22Rv1 (cell line): ENCODE measurements around the gene CENPP.

Experiments
- ZFX ChIP-seq: fragments of 450-650 bp; IDR thresholded peaks from 2 replicates; pipeline ENCODE4 v1.6.1; 2017; ENCODE audit warnings: antibody characterized with exemption, borderline replicate concordance
- TF ChIP-seq, protein P1 (sequence below): fragments of 450-650 bp; IDR thresholded peaks from 2 replicates; pipeline ENCODE4 v1.5.1; 2017; ENCODE audit warnings: mild to moderate bottlenecking

DNA sequence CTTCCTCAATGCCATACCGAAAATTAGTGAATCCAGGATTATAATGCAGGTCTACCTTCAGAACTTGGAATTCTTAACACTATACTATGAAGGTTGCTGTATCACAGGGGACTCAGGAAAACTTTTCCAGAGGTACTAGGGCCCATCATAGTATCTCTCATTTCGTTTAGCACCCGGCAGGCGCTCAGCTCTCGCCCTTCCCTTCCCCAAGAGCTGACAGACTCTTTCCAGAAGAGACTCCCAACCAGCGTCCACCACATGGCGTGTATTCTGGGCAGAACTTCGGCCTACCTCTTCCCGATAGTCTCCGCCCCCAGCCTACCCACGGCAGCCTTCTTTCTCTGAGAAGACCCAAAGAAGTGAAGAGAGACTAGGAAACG lies 874 bp upstream of the CENPP start:
- TF ChIP-seq, protein P1, sequence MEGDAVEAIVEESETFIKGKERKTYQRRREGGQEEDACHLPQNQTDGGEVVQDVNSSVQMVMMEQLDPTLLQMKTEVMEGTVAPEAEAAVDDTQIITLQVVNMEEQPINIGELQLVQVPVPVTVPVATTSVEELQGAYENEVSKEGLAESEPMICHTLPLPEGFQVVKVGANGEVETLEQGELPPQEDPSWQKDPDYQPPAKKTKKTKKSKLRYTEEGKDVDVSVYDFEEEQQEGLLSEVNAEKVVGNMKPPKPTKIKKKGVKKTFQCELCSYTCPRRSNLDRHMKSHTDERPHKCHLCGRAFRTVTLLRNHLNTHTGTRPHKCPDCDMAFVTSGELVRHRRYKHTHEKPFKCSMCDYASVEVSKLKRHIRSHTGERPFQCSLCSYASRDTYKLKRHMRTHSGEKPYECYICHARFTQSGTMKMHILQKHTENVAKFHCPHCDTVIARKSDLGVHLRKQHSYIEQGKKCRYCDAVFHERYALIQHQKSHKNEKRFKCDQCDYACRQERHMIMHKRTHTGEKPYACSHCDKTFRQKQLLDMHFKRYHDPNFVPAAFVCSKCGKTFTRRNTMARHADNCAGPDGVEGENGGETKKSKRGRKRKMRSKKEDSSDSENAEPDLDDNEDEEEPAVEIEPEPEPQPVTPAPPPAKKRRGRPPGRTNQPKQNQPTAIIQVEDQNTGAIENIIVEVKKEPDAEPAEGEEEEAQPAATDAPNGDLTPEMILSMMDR: no peak
- no peak for TF ChIP-seq ZFX
